Kasumi-1 (cell line): ENCODE data around the gene IPO4.

Experiments
- DNase-seq, 2 experiments: peaks; one replicate each; lab custom pipeline; 2025; lab: John Stamatoyannopoulos, UW

Gene IPO4

GRCh38 chr14:24194873-24195185 lies 6.2 kb upstream of the IPO4 start:
- DNase-seq: no peak

DNA sequence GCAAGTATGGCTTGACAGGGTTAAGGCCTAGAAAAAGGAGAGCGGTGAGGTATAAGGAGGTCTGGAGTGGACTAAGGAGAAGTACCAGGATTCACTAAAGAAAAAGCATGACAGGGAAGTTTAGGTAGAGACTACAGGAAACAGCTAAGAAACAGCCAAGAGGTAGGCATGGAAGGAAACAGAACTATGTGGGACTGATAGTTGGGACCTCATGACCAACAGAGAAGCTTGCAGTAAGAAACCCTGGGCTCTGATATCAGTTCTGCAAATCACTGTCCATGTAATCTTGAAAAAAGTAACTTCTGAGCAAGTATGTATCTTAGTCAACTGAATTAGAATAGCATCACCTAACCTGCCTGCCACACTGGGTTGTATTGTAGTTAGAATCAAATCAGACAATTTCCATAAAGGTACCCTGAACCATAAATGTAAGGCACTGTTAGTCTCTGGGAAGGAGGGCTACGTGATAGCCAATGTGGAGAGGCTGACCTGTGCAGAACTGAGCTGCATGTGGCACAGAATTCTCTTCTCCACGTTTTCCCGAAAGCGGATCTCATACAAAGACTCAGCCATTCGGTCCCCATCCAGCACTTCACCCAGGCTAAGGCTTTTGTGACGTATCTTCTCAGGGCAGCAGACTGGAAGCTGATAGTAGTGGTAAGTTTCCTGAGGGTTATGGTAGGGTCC lies 5.7 kb upstream of the IPO4 start:
- no peak for DNase-seq

- DNase-seq: no peak
Measured at GRCh38 chr14:24192933-24193332, 4.3 kb upstream of the IPO4 start.

- no peak for DNase-seq
Measured at GRCh38 chr14:24190416-24190815, 1.8 kb upstream of the IPO4 start.

DNA sequence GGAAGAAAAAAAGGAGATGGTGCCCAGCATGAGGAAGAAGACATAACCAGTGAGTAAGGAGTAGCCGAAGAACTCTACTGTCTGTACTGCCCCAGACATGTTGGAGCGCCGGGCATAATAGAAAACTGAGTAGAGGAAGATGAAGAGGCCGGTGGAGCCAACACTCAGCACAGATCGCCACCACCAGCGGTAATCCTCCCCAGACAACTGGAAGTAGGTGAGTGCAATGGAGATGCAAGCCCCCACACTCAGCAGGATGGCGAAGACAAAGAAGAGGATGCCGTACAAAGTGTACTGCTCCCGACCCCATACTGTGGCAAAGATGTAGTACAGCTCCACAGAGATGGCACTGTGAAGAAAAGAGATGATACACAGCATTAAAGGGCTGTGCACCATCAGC lies 844 bp upstream of the IPO4 start:
- DNase-seq: no peak

- no peak for DNase-seq
Measured at GRCh38 chr14:24189059-24189375, 401 bp upstream of the IPO4 start.

DNA sequence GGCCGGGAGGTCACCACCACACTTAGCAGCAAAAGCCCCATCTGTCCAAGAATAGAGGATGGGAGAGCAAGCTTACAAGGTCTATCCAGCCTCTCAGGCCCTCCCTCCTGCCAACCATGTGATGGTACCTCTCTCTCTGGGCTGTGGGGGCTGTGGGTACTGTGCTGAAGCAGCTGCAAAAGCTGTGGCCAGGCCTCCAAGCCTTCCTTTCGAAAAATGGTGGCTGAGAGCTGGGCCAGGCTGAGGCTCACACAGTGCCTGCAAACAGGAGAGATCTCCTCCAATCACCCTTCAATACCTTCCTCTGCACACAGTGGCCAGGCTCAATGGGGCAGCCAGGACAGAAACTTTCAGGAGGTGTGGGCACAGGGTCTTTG lies 1.1 kb downstream of the IPO4 start:
- DNase-seq: no peak

- no peak for DNase-seq
Measured at GRCh38 chr14:24186831-24187538, 1.6 kb downstream of the IPO4 start.

DNA sequence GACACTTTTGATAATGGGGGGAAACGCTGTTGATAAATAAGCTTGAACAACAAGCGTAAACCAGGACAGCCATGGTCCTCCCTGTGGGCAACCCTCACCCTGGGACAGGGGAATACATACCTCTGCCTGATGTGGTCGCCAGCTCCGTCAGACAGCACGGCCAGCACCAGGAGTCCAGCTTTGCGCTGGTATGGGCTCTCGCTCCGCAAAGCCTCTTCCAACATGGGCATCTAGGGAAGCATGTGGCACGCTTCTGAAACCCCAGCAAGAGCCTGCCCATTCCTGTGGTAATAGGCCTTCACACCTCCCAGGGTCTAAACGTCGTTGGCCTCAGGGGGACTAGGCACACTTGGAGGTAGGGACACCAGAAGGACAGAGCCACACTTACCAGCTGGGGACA lies 2.9 kb downstream of the IPO4 start:
- no peak for DNase-seq

DNA sequence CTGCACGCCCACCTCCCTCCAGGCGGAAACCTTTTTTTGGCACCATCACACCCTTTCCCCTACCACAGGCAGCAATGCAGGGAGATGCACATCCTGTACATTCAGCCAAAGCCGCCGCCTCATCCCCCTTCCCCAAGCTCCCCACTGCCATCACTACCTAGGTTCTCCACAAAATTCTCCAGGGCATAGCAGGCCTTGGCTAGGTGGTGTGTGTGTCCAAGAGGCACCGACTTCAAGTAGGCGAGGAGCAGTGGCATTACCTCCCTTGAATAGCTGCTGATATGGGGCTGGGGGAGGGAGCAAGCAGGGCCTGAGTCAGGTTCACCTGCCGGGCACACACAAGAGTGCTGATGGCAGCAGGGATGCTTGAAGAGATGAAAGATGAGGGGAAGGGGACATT lies 3.6 kb downstream of the IPO4 start:
- DNase-seq: no peak

DNA sequence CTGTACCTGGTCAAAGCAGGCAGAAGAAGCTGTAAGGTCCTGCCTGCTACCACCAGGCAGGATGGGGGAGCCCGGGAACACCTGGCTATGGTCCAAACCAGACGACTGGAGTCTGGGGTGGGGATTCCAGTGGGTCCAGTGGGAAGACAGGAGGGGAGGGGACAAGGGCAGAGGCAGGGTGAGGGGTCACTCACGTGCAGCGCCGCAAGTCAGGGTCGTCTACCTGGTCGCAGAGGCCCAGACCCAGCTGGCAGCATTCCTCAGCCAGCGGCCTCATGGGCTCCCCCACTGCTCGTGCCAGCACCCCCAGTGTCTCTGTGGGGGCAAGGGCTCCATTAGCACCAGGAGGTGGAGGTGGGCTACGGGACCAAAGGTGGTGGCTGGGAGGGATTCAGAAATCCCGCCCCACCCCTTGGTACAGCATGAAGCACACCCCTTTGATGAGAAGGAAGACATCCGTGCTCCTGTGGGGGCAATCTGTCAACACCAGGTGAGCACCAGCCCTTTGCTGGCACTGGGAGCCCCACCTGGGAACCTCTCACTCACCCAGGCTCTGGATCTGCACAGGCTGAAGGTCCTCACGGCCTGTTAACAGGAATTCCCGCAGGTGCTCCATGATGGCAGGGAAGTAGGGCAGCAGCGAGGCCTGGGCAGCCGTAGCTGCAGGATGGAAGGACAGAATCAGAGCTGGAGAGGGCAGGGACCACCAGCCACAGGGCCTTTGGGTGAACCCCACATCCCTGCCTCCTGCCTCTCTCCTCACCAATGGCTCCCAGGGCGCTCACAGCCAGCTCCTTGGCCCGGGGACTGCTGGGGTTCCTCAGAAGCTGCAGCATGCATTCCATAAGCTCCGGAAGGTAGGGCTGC lies 4.3 kb downstream of the IPO4 start:
- no peak for DNase-seq

- DNase-seq: no peak
Measured at GRCh38 chr14:24183014-24183481, 5.6 kb downstream of the IPO4 start.

DNA sequence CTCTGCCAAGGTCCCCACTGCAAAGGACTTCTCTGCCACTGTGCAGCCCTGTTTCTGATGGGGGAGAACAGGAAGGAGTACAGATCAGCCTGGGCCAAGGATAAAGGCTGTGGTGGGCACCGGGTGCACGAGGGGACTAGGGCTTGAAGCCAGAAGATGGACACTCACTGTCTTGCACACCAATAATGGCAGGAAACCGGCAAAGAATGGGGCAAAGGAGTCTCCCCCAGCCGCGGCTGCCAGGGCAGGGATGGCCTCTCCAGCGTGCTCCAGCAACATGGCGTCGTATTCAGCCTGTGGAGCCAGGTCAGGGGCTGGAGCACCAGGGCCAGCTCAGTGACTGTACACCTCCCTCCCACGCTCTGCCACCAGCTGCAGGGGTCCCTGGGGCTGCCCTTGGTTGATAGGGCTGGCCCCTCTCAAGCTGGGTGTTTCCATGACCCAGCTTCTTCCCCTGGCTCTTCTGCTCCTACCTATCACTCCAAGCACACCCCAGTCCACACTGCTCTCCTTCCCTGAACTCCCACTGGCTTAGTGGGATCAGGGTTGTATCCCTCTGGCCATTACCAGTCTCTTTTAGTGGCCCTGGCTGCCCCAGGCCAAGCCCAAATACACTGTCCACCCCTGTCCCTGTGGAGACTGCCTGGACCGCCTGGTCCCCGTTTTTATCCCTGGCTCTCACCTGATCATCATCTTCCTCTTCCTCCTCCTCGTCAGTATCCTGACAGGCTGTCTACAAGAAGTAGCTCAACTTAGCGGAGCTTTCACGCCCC lies 6.3 kb downstream of the IPO4 start:
- DNase-seq: no peak

- DNase-seq: no peak
Measured at GRCh38 chr14:24181371-24182077, 7.1 kb downstream of the IPO4 start.

DNA sequence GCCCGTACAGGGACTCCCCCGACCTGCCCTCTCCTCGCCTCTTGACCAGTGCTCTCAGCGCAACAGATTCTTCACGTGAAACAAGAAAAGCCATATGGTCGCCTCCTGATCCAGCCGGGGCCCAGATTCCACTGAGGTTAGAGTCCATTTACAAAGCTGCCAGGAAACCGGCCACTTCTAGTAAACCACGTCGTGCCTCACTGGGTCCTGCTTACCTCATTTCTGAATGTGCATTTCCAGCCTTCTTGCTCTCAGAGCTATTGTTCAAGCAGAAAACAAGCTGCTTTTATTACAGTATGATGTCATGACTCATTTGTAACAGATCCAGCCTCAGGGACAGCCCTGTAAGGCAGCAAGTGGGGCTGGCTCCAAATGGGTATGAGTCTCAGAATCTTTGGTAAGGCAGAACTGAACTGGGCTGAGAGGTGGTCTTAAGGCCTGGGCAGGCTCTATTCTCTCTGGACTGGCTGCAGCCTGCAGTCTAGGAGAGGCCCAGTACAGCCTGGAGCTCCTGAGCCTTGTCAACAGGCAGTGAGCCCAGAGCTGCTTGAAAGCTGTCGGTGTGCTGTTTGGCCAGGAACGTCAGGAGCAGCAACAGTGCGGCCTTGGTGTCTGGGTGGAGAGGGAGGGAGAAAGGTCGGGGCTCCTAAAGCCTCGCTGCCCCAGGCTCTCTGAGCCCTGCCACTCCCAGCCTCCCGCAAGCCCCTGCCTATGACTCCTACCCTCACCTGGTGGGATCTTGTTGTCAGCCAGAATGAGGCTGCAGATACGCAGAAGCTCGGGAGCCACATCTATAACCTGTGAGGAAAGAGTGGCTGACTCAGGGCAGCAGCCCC lies 8.4 kb downstream of the IPO4 start:
- no peak for DNase-seq

- DNase-seq: no peak
Measured at GRCh38 chr14:24179294-24179960, 9.2 kb downstream of the IPO4 start.

DNA sequence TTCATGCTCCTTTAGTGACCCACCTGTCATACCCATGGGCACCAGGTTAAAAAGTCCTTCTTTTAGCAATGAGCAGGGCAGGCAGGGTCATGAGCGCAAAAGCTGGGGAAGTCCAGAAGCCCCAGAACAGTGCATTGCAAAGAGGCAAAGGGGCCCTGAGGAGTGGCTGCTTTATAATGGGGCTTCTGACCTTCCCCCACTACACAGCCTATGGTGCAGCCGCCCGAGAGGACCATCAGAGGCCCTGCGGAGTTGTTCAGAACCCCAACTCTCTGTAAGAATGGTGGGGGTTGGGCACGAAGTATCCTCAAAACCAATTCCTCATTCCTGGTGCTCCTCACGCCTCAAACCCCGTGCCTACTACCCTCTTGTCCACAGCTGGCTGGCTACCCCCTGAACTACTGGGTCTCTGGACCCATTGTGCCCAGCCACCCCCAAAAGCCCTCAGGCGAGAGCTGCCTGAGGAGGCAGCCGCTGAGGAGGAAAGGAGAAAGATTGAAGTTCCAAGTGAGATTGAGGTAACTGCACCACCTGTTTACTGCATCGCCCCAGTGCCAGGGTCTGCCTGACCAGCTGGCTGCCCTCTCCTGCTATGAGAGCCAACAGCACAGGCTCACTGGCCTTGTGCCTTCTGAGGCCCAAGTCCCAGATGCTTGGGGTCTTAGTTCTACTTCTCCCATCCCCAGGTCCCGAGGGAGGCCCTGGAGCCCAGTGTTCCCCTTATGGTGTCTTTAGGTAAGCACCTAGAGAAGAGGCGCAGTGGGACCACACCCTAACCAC lies 10.0 kb downstream of the IPO4 start:
- DNase-seq: no peak

DNA sequence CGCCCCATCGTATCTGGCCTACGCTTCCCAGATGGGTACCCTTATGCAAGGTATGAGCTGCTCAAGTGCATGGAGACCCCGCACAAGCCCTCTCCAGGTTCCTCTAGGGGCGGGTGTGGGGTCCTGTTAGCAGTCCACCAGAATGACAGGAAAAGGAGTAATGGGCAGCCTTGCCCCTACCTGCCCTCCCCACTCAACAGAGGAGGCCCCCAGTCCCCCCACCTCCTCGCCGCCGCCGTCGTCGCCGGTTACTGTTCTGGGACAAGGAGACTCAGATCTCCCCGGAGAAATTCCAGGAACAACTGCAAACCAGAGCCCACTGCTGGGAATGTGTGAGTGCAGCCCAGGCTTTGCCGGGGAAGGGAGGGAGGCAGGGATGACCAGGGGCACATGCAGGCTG lies 10.7 kb downstream of the IPO4 start:
- no peak for DNase-seq

GRCh38 chr14:24177041-24177825 lies 11.4 kb downstream of the IPO4 start:
- DNase-seq: no peak
